SK-N-MC (cell line): ENCODE measurements around the gene SLC6A19.

Source experiments
- EZH2 ChIP-seq: fragments of 200-600 bp; sonication (generic); IDR thresholded peaks from one replicate; pipeline ENCODE4 v1.6.1; 2017; ENCODE audit warnings: antibody characterized with exemption
- FOXP2 ChIP-seq: optimal IDR thresholded peaks from 2 replicates; pipeline ENCODE3; 2011; ENCODE audit warnings: mild to moderate bottlenecking, moderate library complexity; ENCODE audit not compliant: insufficient read depth; ENCODE audit errors: extremely low read length, control extremely low read depth
- POLR2AphosphoS5 ChIP-seq: IDR thresholded peaks from 2 replicates; pipeline ENCODE4 v1.6.1; 2012; ENCODE audit warnings: mild to moderate bottlenecking, low read depth, low read length, borderline replicate concordance

DNA sequence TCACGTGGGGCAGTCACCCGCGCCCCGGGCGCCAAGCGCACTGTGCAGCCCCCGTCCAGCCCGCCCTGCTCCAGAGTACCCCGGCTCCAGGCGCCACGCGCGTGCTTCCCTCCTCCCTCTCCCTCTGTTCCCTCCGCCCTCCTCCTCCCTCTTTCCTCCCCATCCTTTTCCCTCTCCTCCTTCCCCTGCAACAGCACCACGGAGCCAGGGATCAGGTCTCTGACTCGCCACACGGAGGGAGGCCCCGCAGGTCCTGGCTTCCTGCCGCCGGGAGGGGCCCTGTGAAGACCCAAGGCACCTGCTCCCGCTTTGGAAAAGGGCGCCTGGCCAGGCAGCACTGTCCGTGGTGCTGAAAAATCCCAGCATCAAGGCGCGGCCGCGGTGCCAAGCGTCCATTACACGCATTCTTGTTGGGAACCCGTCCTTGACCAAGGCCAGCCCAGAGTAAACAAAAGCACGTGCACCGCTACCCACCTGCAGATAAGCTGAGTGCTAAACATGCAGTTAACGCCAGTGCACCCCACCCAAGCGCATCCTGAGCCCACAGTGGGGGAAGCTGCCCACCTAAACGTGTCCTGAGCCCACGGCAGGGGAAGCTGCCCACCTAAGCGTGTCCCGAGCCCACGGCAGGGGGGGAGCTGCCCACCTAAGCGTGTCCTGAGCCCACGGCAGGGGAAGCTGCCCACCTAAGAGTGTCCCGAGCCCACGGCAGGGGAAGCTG lies 45.5 kb downstream of the SLC6A19 start:
- TF ChIP-seq POLR2AphosphoS5 (no peak), EZH2 (no peak), FOXP2 (no peak)
